ENCODE results near the gene POMT2. TPM values are rescaled to one million over a fixed set of nuclear protein-coding genes. Genes with fewer than 3 reads are reported as not detected.

POMT2 gene
- total RNA-seq, 4 donors from 2014 or later, result 12.0 to 77.4 (median 24.9) TPM

DNA sequence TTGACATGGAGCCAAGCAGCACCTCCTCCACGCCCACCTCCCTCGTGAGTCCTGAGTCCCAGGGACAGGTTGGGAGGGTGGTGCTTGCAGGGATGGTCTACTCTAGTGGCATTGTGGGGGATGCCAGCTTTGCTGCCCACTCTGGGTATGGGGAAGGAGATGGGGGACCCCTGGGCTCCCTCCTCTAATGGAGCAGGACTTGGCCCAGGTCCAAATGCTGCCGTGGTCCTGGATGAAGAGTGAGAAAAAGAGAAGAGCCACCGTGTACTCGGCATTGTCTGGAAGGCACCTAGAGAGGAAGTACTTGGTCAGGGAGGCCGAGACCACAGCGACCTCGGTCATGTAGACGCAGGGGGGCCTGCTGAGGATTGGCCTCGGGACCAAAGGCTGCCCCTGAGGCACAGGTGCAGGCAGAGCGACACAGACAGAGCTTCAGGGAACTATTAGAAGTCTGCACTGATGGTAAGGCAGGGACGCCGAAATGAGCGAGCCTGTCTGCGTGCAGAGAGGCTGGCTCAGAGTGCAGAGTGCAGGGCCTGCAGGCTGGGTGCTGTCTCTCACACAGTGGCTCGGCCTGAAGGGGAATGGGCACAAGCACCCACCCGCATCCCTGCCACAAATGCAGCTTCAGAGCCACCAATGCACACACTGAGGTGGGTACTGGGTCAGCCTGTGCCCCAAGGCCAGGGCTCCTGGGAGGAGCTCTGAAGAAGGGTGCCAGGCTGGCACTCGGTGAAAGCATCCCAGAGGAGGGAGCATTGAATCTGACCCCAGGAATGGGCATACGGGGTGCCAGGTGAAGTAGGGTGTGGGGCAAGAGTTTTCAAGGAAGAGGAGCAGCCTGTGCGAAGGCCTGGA lies 67.1 kb downstream of the POMT2 start:
- no peaks in the 10 kb centered on the region for H3K36me3 ChIP-seq
- H3K27me3 ChIP-seq, result no peaks in the 10 kb centered on the region
- no peak overlapping the region for H3K27ac ChIP-seq
- DNase-seq, result no peak
- in situ Hi-C loops (cut with MboI; ENCODE audit: low pct_ligation_motif_present in 1 of 4, low pct_unique_long_range_greater_than_20kb in 1 of 4, low sequenced_read_pairs in 3 of 4), result no loop called here
- H3K4me1 ChIP-seq, result no peaks in the 10 kb centered on the region
- intact Hi-C loops (cut with DNase I; ENCODE audit: low total_unique reads), result no loop called here
- H3K4me3 ChIP-seq, result no peak overlapping the region
- no peaks in the 10 kb centered on the region for H3K9me3 ChIP-seq
- TF ChIP-seq POLR2A (IDR thresholded peaks at IDR 0.05) (no peak), EP300 (IDR thresholded peaks at IDR 0.05; ENCODE audit: low read depth) (no peak), POLR2AphosphoS5 (IDR thresholded peaks at IDR 0.05) (no peak)
- TF ChIP-seq, protein P1, sequence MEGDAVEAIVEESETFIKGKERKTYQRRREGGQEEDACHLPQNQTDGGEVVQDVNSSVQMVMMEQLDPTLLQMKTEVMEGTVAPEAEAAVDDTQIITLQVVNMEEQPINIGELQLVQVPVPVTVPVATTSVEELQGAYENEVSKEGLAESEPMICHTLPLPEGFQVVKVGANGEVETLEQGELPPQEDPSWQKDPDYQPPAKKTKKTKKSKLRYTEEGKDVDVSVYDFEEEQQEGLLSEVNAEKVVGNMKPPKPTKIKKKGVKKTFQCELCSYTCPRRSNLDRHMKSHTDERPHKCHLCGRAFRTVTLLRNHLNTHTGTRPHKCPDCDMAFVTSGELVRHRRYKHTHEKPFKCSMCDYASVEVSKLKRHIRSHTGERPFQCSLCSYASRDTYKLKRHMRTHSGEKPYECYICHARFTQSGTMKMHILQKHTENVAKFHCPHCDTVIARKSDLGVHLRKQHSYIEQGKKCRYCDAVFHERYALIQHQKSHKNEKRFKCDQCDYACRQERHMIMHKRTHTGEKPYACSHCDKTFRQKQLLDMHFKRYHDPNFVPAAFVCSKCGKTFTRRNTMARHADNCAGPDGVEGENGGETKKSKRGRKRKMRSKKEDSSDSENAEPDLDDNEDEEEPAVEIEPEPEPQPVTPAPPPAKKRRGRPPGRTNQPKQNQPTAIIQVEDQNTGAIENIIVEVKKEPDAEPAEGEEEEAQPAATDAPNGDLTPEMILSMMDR (IDR thresholded peaks at IDR 0.05), result no peak
- WGBS, 2 donors (ENCODE audit: low coverage in 1 of 2), result 60 to 68% methylated on average over 2 to 20 of the region's 20 CpGs

DNA sequence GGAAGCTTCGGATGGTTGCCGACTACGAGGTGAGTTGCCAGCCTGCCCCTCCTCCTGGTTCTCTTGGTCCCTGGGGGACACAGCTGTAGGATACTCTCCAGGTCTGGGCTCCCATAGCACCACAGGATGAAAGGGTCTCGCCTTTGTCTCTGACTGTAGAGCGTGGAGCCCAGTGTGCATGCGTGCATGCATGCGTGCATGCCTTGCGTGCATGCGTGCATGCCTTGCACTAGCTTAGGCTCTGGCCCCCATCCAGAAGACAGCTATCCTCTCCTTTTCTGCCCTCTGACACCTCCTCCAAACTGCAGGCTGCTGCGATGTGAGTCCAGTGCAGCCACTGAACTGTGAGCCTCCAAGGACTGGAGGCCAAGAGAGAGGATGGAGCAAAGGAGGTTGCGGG lies 68.8 kb downstream of the POMT2 start:
- DNase-seq, result no peak
- intact Hi-C loops (cut with DNase I; ENCODE audit: low total_unique reads), result no loop called here
- Histone ChIP-seq H3K4me3 (no peak overlapping the region), H3K27me3 (no peaks in the 10 kb centered on the region), H3K36me3 (no peaks in the 10 kb centered on the region), H3K4me1 (no peaks in the 10 kb centered on the region), H3K27ac (no peak overlapping the region), H3K9me3 (no peaks in the 10 kb centered on the region)
- in situ Hi-C loops (cut with MboI; ENCODE audit: low pct_ligation_motif_present in 1 of 4, low pct_unique_long_range_greater_than_20kb in 1 of 4, low sequenced_read_pairs in 3 of 4), result no loop called here
- no peak for TF ChIP-seq POLR2AphosphoS5 (IDR thresholded peaks at IDR 0.05)
- TF ChIP-seq, protein P1 (IDR thresholded peaks at IDR 0.05), result no peak
- no peak for TF ChIP-seq POLR2A (IDR thresholded peaks at IDR 0.05)
- no peak for TF ChIP-seq EP300 (IDR thresholded peaks at IDR 0.05; ENCODE audit: low read depth)
- 89 to 90% methylated on average over 2 to 11 of the region's 11 CpGs for WGBS, 2 donors (ENCODE audit: low coverage in 1 of 2)

DNA sequence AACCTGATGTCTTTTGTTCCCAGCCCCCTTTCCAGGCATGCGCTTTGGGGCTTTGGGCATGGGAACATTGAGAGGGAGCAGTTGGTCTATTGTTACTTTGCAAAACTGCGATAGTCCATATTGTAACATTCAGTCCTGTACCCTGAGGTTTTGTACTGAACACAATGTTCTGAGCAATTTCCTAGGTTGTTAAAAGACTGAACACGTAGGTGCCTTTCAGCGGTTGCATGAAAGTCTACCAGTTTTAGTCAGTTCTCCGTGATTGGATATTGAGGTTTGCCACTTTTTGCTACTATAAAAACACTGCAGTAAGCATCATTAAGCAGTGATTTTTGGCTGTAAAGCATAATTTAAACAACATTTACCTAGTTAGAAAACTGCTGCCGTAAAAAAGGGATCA lies 69.8 kb downstream of the POMT2 start:
- intact Hi-C loops (cut with DNase I; ENCODE audit: low total_unique reads), result no loop called here
- H3K27ac ChIP-seq, result no peak overlapping the region
- TF ChIP-seq POLR2AphosphoS5 (IDR thresholded peaks at IDR 0.05), result no peak
- TF ChIP-seq, protein P1 (IDR thresholded peaks at IDR 0.05), result no peak
- TF ChIP-seq EP300 (IDR thresholded peaks at IDR 0.05; ENCODE audit: low read depth), result no peak
- no peak for TF ChIP-seq POLR2A (IDR thresholded peaks at IDR 0.05)
- 85 to 91% methylated on average over 6 of the region's 6 CpGs for WGBS, 2 donors (ENCODE audit: low coverage in 1 of 2)
- H3K27me3 ChIP-seq, result no peaks in the 10 kb centered on the region
- DNase-seq, result no peak
- no peaks in the 10 kb centered on the region for H3K4me1 ChIP-seq
- in situ Hi-C loops (cut with MboI; ENCODE audit: low pct_ligation_motif_present in 1 of 4, low pct_unique_long_range_greater_than_20kb in 1 of 4, low sequenced_read_pairs in 3 of 4), result no loop called here
- H3K4me3 ChIP-seq, result no peak overlapping the region
- H3K36me3 ChIP-seq, result no peaks in the 10 kb centered on the region
- no peaks in the 10 kb centered on the region for H3K9me3 ChIP-seq

DNA sequence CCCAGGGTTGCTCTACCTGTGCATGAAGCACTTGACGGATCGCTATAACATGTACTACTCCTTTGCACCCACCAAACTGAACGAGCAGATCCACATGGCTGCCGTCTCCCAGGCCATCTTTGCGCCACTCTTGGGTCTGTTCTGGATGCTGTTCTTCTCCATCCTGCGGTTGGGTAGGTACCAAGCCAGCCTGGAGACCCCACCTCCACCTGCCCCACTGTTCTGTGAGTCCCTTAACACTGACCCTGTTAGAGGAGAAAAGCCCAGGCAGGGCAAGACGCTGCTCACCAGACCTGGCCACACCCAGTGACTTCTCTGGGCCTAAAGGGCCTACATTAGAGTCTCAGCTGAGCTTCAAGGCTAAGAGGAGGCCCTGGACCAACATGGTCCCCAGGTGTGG lies 71.4 kb downstream of the POMT2 start:
- H3K27ac ChIP-seq, result no peak overlapping the region
- H3K4me3 ChIP-seq, result no peak overlapping the region
- no peaks in the 10 kb centered on the region for H3K27me3 ChIP-seq
- WGBS, 2 donors (ENCODE audit: low coverage in 1 of 2), result 80 to 84% methylated on average over 2 to 7 of the region's 7 CpGs
- DNase-seq, result no peak
- H3K36me3 ChIP-seq, result no peaks in the 10 kb centered on the region
- in situ Hi-C loops (cut with MboI; ENCODE audit: low pct_ligation_motif_present in 1 of 4, low pct_unique_long_range_greater_than_20kb in 1 of 4, low sequenced_read_pairs in 3 of 4) (no loop called here), intact Hi-C loops (cut with DNase I; ENCODE audit: low total_unique reads) (no loop called here)
- no peaks in the 10 kb centered on the region for H3K9me3 ChIP-seq
- no peak for TF ChIP-seq POLR2A (IDR thresholded peaks at IDR 0.05)
- TF ChIP-seq, protein P1 (IDR thresholded peaks at IDR 0.05), result no peak
- no peak for TF ChIP-seq EP300 (IDR thresholded peaks at IDR 0.05; ENCODE audit: low read depth)
- no peak for TF ChIP-seq POLR2AphosphoS5 (IDR thresholded peaks at IDR 0.05)
- no peaks in the 10 kb centered on the region for H3K4me1 ChIP-seq
